ENCODE data around the gene AGMO.

Gene AGMO

DNA sequence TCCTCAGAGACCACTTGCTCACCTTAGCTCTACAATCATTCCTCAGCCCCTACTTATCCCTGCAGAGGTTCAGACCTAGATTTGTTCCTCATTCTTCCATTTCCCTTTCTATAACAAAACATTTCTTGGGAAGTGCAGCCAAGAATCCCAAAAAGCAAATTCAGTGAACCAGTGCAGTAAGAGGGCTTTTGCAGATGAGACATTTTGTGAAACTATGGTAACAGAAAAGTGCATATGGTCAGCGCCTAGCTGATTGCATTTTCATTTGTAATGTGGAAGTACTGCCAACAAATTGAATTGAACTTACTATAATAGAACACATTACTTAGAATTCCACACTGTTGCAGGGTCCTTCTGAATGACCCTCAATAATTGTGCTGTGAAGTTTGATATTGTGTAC is 18.6 kb downstream of the AGMO start:
- no peaks in the 10 kb centered on the region for H3K4me1 ChIP-seq (ENCODE audit: insufficient read depth, low read length, poor library complexity, severe bottlenecking)
- no peaks in the 10 kb centered on the region for H3K36me3 ChIP-seq (ENCODE audit: insufficient read depth, low read length)
- no peaks in the 10 kb centered on the region for H3K27me3 ChIP-seq (ENCODE audit: insufficient read depth, low read length, poor library complexity, severe bottlenecking)
- no peaks in the 10 kb centered on the region for H4K20me1 ChIP-seq (ENCODE audit: insufficient read depth, low read length, poor library complexity, severe bottlenecking)
- no peaks in the 10 kb centered on the region for H3K79me2 ChIP-seq (ENCODE audit: insufficient read depth, low read length)
- no peak overlapping the region for H3K9ac ChIP-seq (ENCODE audit: low read depth, low read length, poor library complexity, severe bottlenecking)
- no peak overlapping the region for H3K4me2 ChIP-seq (ENCODE audit: low read depth, low read length, poor library complexity, severe bottlenecking)
- no peak overlapping the region for H2AFZ ChIP-seq (ENCODE audit: low read length)
- H3K4me3 ChIP-seq (ENCODE audit: low read length, poor library complexity, severe bottlenecking): no peak overlapping the region
- no peaks in the 10 kb centered on the region for H3F3A ChIP-seq (ENCODE audit: low read depth)
- H3K9me3 ChIP-seq (ENCODE audit: insufficient read depth, low read depth, low read length): no peaks in the 10 kb centered on the region
- no peaks in the 10 kb centered on the region for H3K9me2 ChIP-seq (replicated peaks; ENCODE audit: low read depth, low read length)
- TF ChIP-seq EZH2phosphoT487 (IDR thresholded peaks at IDR 0.05; ENCODE audit: borderline replicate concordance): no peak
- TF ChIP-seq, protein P1, sequence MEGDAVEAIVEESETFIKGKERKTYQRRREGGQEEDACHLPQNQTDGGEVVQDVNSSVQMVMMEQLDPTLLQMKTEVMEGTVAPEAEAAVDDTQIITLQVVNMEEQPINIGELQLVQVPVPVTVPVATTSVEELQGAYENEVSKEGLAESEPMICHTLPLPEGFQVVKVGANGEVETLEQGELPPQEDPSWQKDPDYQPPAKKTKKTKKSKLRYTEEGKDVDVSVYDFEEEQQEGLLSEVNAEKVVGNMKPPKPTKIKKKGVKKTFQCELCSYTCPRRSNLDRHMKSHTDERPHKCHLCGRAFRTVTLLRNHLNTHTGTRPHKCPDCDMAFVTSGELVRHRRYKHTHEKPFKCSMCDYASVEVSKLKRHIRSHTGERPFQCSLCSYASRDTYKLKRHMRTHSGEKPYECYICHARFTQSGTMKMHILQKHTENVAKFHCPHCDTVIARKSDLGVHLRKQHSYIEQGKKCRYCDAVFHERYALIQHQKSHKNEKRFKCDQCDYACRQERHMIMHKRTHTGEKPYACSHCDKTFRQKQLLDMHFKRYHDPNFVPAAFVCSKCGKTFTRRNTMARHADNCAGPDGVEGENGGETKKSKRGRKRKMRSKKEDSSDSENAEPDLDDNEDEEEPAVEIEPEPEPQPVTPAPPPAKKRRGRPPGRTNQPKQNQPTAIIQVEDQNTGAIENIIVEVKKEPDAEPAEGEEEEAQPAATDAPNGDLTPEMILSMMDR (conservative IDR thresholded peaks at IDR 0.05; ENCODE audit: low read length): no peak

DNA sequence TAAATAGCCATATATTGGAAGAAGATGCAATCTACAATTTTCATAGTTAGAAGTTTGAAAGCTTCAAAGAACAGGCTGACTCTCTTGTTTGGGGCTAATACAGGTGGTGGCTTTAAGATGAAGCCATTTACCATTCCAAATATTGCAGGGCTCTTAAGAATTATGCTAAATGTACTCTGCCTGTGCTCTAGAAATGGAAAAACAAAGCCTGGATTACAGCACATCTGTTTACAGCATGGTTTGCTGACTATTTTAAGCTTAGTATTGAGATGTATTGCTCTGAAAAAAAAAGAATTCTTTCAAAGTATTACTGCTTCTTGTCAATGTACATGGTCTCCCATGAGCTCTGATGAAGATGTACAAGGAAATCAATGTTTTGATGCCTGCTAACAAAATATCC is 34.2 kb downstream of the AGMO start:
- H3K4me2 ChIP-seq (ENCODE audit: low read depth, low read length, poor library complexity, severe bottlenecking): no peak overlapping the region
- no peaks in the 10 kb centered on the region for H4K20me1 ChIP-seq (ENCODE audit: insufficient read depth, low read length, poor library complexity, severe bottlenecking)
- H3F3A ChIP-seq (ENCODE audit: low read depth): no peaks in the 10 kb centered on the region
- no peaks in the 10 kb centered on the region for H3K79me2 ChIP-seq (ENCODE audit: insufficient read depth, low read length)
- H3K36me3 ChIP-seq (ENCODE audit: insufficient read depth, low read length): no peaks in the 10 kb centered on the region
- no peak overlapping the region for H3K4me3 ChIP-seq (ENCODE audit: low read length, poor library complexity, severe bottlenecking)
- TF ChIP-seq EZH2phosphoT487 (IDR thresholded peaks at IDR 0.05; ENCODE audit: borderline replicate concordance): no peak
- TF ChIP-seq, protein P1 (conservative IDR thresholded peaks at IDR 0.05; ENCODE audit: low read length): no peak
- H3K4me1 ChIP-seq (ENCODE audit: insufficient read depth, low read length, poor library complexity, severe bottlenecking): no peaks in the 10 kb centered on the region
- H3K9ac ChIP-seq (ENCODE audit: low read depth, low read length, poor library complexity, severe bottlenecking): no peak overlapping the region
- H3K9me2 ChIP-seq (replicated peaks; ENCODE audit: low read depth, low read length): no peaks in the 10 kb centered on the region
- no peaks in the 10 kb centered on the region for H3K27me3 ChIP-seq (ENCODE audit: insufficient read depth, low read length, poor library complexity, severe bottlenecking)
- H3K9me3 ChIP-seq (ENCODE audit: insufficient read depth, low read depth, low read length): no peaks in the 10 kb centered on the region
- H2AFZ ChIP-seq (ENCODE audit: low read length): no peak overlapping the region

DNA sequence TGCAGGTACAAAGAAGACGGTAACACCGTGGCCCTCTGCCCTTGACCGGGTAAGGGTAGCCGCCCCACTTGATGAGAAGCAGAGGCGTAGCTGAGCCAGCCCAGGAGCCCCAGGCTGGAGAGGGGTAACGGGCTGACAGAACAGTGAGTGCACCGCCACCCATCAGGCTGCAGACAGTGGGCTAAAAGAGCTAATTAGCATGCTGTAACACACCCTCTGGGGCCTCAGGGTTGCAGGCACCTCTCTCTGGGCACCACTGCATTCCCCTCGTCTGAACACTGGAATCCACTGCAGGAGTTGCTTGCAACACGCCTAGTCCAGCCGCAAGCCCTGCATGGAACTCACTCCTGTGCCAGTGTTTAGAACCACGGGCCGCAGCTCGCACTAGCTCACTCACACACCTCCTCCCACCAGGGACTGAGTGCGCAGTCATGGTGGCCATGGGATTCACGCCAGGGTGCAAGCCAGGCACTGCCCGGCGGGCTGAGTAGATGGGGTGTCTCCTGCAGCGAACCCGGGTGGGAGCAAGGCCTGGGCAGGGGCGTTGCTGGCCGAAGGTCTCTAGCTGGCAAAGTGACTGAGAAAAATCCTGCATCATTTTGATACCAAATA is 36.1 kb downstream of the AGMO start:
- no peaks in the 10 kb centered on the region for H3K36me3 ChIP-seq (ENCODE audit: insufficient read depth, low read length)
- no peaks in the 10 kb centered on the region for H3K9me2 ChIP-seq (replicated peaks; ENCODE audit: low read depth, low read length)
- no peaks in the 10 kb centered on the region for H3K79me2 ChIP-seq (ENCODE audit: insufficient read depth, low read length)
- no peaks in the 10 kb centered on the region for H3K4me1 ChIP-seq (ENCODE audit: insufficient read depth, low read length, poor library complexity, severe bottlenecking)
- H2AFZ ChIP-seq (ENCODE audit: low read length): no peak overlapping the region
- no peak overlapping the region for H3K9ac ChIP-seq (ENCODE audit: low read depth, low read length, poor library complexity, severe bottlenecking)
- no peaks in the 10 kb centered on the region for H3F3A ChIP-seq (ENCODE audit: low read depth)
- no peaks in the 10 kb centered on the region for H3K9me3 ChIP-seq (ENCODE audit: insufficient read depth, low read depth, low read length)
- no peak for TF ChIP-seq EZH2phosphoT487 (IDR thresholded peaks at IDR 0.05; ENCODE audit: borderline replicate concordance)
- TF ChIP-seq, protein P1 (conservative IDR thresholded peaks at IDR 0.05; ENCODE audit: low read length): no peak
- H3K4me3 ChIP-seq (ENCODE audit: low read length, poor library complexity, severe bottlenecking): no peak overlapping the region
- H4K20me1 ChIP-seq (ENCODE audit: insufficient read depth, low read length, poor library complexity, severe bottlenecking): no peaks in the 10 kb centered on the region
- H3K4me2 ChIP-seq (ENCODE audit: low read depth, low read length, poor library complexity, severe bottlenecking): no peak overlapping the region
- H3K27me3 ChIP-seq (ENCODE audit: insufficient read depth, low read length, poor library complexity, severe bottlenecking): no peaks in the 10 kb centered on the region

Data from Loucy (cell line).